HL-60 (cell line): ENCODE results near the gene GAB2.

Source experiments
- DNase-seq, 2 experiments: peaks; one replicate each; pipeline ENCODE4 v3.0.0-alpha.2; 2010 to 2020; ENCODE audit warnings: low read depth in 1 of 2, low spot score in 1 of 2
- H3K27ac ChIP-seq: fragments of 250-450 bp; sonication (Bioruptor Pico); replicated peaks from 2 replicates; pipeline ENCODE4 v1.5.1; 2020; ENCODE audit warnings: mild to moderate bottlenecking, moderate library complexity
- H3K27me3 ChIP-seq: fragments of 250-450 bp; sonication (Bioruptor Pico); 2 replicates; pipeline ENCODE4 v1.5.1; 2021; ENCODE audit warnings: mild to moderate bottlenecking, moderate library complexity; ENCODE audit not compliant: insufficient read depth, poor library complexity, severe bottlenecking
- H3K4me3 ChIP-seq: replicated peaks from 2 replicates; pipeline ENCODE4 v1.5.1; 2011; ENCODE audit warnings: mild to moderate bottlenecking, control low read depth, low read length; ENCODE audit not compliant: insufficient read depth
- CTCF ChIP-seq: IDR thresholded peaks from one replicate; pipeline ENCODE4 v1.5.1; 2011; ENCODE audit warnings: low read length, control low read depth, inconsistent platforms; ENCODE audit not compliant: insufficient read depth
- GABPA ChIP-seq: IDR thresholded peaks from 2 replicates; pipeline ENCODE4 v1.6.1; 2012; ENCODE audit warnings: low read depth
- POLR2AphosphoS5 ChIP-seq: IDR thresholded peaks from 2 replicates; pipeline ENCODE4 v1.6.1; 2012; ENCODE audit warnings: low read depth
- REST ChIP-seq: IDR thresholded peaks from 2 replicates; pipeline ENCODE4 v1.6.1; 2012; ENCODE audit warnings: low read depth; ENCODE audit not compliant: insufficient replicate concordance
- SPI1 ChIP-seq: IDR thresholded peaks from 2 replicates; pipeline ENCODE4 v1.6.1; 2012; ENCODE audit warnings: low read depth, mild to moderate bottlenecking, borderline replicate concordance

Gene GAB2

GRCh38 chr11:78460471-78460870 lies 42.9 kb upstream of the GAB2 start:
- TF ChIP-seq POLR2AphosphoS5 (no peak), CTCF (no peak), SPI1 (no peak), REST (no peak), GABPA (no peak)
- H3K27me3 ChIP-seq = no peaks in the 10 kb centered on the region
- no peak for DNase-seq
- no peak overlapping the region for H3K27ac ChIP-seq
- no peak overlapping the region for H3K4me3 ChIP-seq

- H3K4me3 ChIP-seq = no peak overlapping the region
- H3K27me3 ChIP-seq = no peaks in the 10 kb centered on the region
- DNase-seq = no peak
- no peak overlapping the region for H3K27ac ChIP-seq
- no peak for TF ChIP-seq GABPA
- TF ChIP-seq REST = no peak
- TF ChIP-seq SPI1 = no peak
- no peak for TF ChIP-seq CTCF
- no peak for TF ChIP-seq POLR2AphosphoS5
Measured at GRCh38 chr11:78459738-78460137, 42.1 kb upstream of the GAB2 start.

- no peak for DNase-seq
- no peak for TF ChIP-seq REST
- H3K27ac ChIP-seq = no peak overlapping the region
- no peaks in the 10 kb centered on the region for H3K27me3 ChIP-seq
- H3K4me3 ChIP-seq = no peak overlapping the region
Measured at GRCh38 chr11:78457448-78457847, 39.8 kb upstream of the GAB2 start.
